Spleen (tissue), 7 donors: Measurements from ENCODE around the gene LRRC74B.

Experiments used
- POLR2A ChIP-seq, 3 donors: fragments of 450-650 bp; IDR thresholded peaks; one replicate each; pipeline ENCODE4 v1.5.1; 2017; ENCODE audit warnings: antibody characterized with exemption in 3 of 3, mild to moderate bottlenecking in 1 of 3
- TF ChIP-seq, protein P1 (sequence below), 11 experiments: fragments of 200-600 bp in 7 of 11; fragments of 450-650 bp in 4 of 11; sonication (generic) in 4 of 11; IDR thresholded peaks in 8 of 11; conservative IDR thresholded peaks in 3 of 11; 1 replicate in 7 of 11; 2 replicates in 4 of 11; pipeline versions ENCODE4 v1.4.0 to v1.8.0; 2016 to 2021; ENCODE audit warnings: antibody characterized with exemption in 11 of 11, inconsistent platforms in 4 of 11, mild to moderate bottlenecking in 1 of 11
- donor health status: DM: no; HTN: no; CAD: no; lungs with moderate emphysema.
- donor health status: DM: no; HTN: no; CAD: no.
- donor health status: DM: no; HTN: no; CAD: no.

DNA sequence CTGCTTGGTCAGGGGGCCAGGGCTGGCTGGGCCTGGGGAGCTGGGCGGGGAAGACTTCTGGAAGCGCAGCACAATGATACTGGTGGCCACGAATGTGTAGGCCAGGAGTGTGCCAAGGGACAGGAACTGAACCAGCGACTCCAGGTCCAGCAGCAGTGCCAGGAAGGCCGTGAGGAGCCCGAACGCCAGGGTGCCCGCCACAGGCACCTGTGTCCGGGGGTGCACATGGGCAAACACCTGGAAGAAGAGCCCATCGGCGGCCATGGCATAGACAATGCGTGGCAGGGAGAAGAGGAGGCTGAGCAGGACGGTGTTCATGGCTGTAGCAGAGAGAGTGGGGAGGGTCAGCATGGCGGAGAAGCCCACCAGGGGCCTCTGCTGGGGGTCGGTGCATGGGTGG lies 15.7 kb upstream of the LRRC74B start:
- TF ChIP-seq, protein P1, sequence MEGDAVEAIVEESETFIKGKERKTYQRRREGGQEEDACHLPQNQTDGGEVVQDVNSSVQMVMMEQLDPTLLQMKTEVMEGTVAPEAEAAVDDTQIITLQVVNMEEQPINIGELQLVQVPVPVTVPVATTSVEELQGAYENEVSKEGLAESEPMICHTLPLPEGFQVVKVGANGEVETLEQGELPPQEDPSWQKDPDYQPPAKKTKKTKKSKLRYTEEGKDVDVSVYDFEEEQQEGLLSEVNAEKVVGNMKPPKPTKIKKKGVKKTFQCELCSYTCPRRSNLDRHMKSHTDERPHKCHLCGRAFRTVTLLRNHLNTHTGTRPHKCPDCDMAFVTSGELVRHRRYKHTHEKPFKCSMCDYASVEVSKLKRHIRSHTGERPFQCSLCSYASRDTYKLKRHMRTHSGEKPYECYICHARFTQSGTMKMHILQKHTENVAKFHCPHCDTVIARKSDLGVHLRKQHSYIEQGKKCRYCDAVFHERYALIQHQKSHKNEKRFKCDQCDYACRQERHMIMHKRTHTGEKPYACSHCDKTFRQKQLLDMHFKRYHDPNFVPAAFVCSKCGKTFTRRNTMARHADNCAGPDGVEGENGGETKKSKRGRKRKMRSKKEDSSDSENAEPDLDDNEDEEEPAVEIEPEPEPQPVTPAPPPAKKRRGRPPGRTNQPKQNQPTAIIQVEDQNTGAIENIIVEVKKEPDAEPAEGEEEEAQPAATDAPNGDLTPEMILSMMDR (IDR thresholded peaks at IDR 0.05 in 8 of 11, conservative IDR thresholded peaks at IDR 0.05 in 3 of 11), result no peak
- TF ChIP-seq POLR2A (IDR thresholded peaks at IDR 0.05), result no peak
